HG03521 (cell line): ENCODE measurements around the gene KCNK2.

Source experiments
- ATAC-seq: cut with Tn5 transposase; IDR thresholded peaks from one replicate; pipeline ENCODE4 v1.9.1; 2021; ENCODE audit warnings: mild to moderate bottlenecking, moderate library complexity; ENCODE audit not compliant: unreplicated experiment

KCNK2 gene

GRCh38 chr1:215094381-215094780, 11.8 kb downstream of the KCNK2 start:
- ATAC-seq = no peak

GRCh38 chr1:215095524-215095923, 13.0 kb downstream of the KCNK2 start:
- ATAC-seq = no peak

GRCh38 chr1:215101511-215101910, 19.0 kb downstream of the KCNK2 start:
- ATAC-seq = no peak

- ATAC-seq = no peak
These were observed 21.7 kb downstream of the KCNK2 start for GRCh38 chr1:215104283-215104682.

GRCh38 chr1:215106067-215106466, 23.5 kb downstream of the KCNK2 start:
- no peak for ATAC-seq

GRCh38 chr1:215109171-215109570, 26.6 kb downstream of the KCNK2 start:
- no peak for ATAC-seq

- ATAC-seq = no peak
These were observed 29.4 kb downstream of the KCNK2 start for GRCh38 chr1:215111916-215112315.

GRCh38 chr1:215113776-215114153, 31.2 kb downstream of the KCNK2 start:
- ATAC-seq = no peak

GRCh38 chr1:215114154-215114933, 31.8 kb downstream of the KCNK2 start:
- ATAC-seq = no peak

- ATAC-seq = no peak
These were observed 33.2 kb downstream of the KCNK2 start for GRCh38 chr1:215115760-215116159.

- ATAC-seq = no peak
These were observed 35.5 kb downstream of the KCNK2 start for GRCh38 chr1:215118081-215118480.

GRCh38 chr1:215119056-215119455, 36.5 kb downstream of the KCNK2 start:
- no peak for ATAC-seq

GRCh38 chr1:215119719-215120365, 37.3 kb downstream of the KCNK2 start:
- ATAC-seq = no peak

GRCh38 chr1:215128504-215128903, 46.0 kb downstream of the KCNK2 start:
- no peak for ATAC-seq

- no peak for ATAC-seq
These were observed 48.8 kb downstream of the KCNK2 start for GRCh38 chr1:215131291-215131690.

- ATAC-seq = no peak
These were observed 49.6 kb downstream of the KCNK2 start for GRCh38 chr1:215132156-215132555.

GRCh38 chr1:215133532-215133931, 51.0 kb downstream of the KCNK2 start:
- ATAC-seq = no peak

GRCh38 chr1:215137985-215138384, 55.4 kb downstream of the KCNK2 start:
- no peak for ATAC-seq

- no peak for ATAC-seq
These were observed 57.6 kb downstream of the KCNK2 start for GRCh38 chr1:215140135-215140534.

GRCh38 chr1:215141460-215141859, 58.9 kb downstream of the KCNK2 start:
- ATAC-seq = no peak

- no peak for ATAC-seq
These were observed 61.0 kb downstream of the KCNK2 start for GRCh38 chr1:215143497-215143896.

GRCh38 chr1:215146240-215146975, 63.9 kb downstream of the KCNK2 start:
- ATAC-seq = no peak
